Central memory CD8-positive, alpha-beta T cell (primary cell): Measurements from ENCODE around the gene NEGR1.

Experiments
- ATAC-seq: fragments of 150-1000 bp; cut with Tn5 transposase; replicated peaks from 2 replicates; pipeline ENCODE4 v1.10.0; 2022; ENCODE audit warnings: mild to moderate bottlenecking, moderate FRiP score, moderate number of reproducible peaks; ENCODE audit not compliant: poor library complexity, severe bottlenecking; ENCODE audit errors: extremely low read depth
- DNase-seq, 2 donors: peaks; one replicate each; pipeline ENCODE4 v3.0.0; 2021; ENCODE audit warnings: low spot score in 2 of 2
- H3K27ac Mint-ChIP-seq: one replicate; pipeline ENCODE4 v1.8.0; 2022; ENCODE audit warnings: low read depth, mild to moderate bottlenecking, moderate library complexity, mixed read lengths
- H3K27me3 Mint-ChIP-seq: one replicate; pipeline ENCODE4 v1.8.0; 2022; ENCODE audit warnings: mixed read lengths
- H3K36me3 Mint-ChIP-seq: one replicate; pipeline ENCODE4 v1.8.0; 2022; ENCODE audit warnings: mild to moderate bottlenecking, moderate library complexity, mixed read lengths; ENCODE audit not compliant: insufficient read depth
- H3K4me1 Mint-ChIP-seq: one replicate; pipeline ENCODE4 v1.8.0; 2022; ENCODE audit warnings: mixed read lengths
- H3K4me3 Mint-ChIP-seq: one replicate; pipeline ENCODE4 v1.8.0; 2022; ENCODE audit warnings: mild to moderate bottlenecking, moderate library complexity, mixed read lengths
- H3K9me3 Mint-ChIP-seq: one replicate; pipeline ENCODE4 v1.8.0; 2022; ENCODE audit warnings: mixed read lengths

NEGR1 gene

GRCh38 chr1:71390518-71390917 is 891.8 kb downstream of the NEGR1 start:
- no peak overlapping the region for H3K27ac Mint-ChIP-seq
- no peak overlapping the region for H3K4me3 Mint-ChIP-seq
- no peaks in the 10 kb centered on the region for H3K4me1 Mint-ChIP-seq
- peaks cover 45% of the 10 kb centered on the region for H3K9me3 Mint-ChIP-seq
- no peak for ATAC-seq
- no peaks in the 10 kb centered on the region for H3K27me3 Mint-ChIP-seq
- H3K36me3 Mint-ChIP-seq = no peaks in the 10 kb centered on the region
- DNase-seq = no peak

GRCh38 chr1:71377886-71378285 is 904.5 kb downstream of the NEGR1 start:
- no peak overlapping the region for H3K4me3 Mint-ChIP-seq
- no peaks in the 10 kb centered on the region for H3K27me3 Mint-ChIP-seq
- DNase-seq (no peak), ATAC-seq (no peak)
- H3K4me1 Mint-ChIP-seq = no peaks in the 10 kb centered on the region
- H3K36me3 Mint-ChIP-seq = peaks cover 2% of the 10 kb centered on the region
- H3K27ac Mint-ChIP-seq = no peak overlapping the region
- peaks cover 38% of the 10 kb centered on the region for H3K9me3 Mint-ChIP-seq

DNA sequence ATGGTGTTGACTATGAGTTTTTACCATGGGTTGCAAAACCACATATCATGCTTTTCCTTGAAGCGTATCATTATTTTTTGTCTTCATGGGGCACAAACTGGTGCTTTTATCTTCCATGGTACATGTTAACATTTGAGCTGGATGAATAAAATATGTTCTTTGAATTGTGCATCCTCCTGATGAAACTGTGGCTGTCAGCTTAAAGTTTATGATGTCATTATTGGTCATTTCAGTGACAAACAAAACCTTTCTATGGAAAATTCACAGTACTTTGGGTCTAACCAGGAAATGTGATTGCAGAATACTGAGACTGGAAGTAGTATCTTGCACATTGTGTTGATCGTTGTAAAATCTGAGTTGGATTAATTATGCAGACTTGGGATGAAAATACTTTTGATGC is 909.8 kb downstream of the NEGR1 start:
- Mint-ChIP-seq H3K27me3 (no peaks in the 10 kb centered on the region), H3K9me3 (peaks cover 12% of the 10 kb centered on the region), H3K4me1 (no peaks in the 10 kb centered on the region), H3K36me3 (peaks cover 2% of the 10 kb centered on the region), H3K27ac (no peak overlapping the region), H3K4me3 (no peak overlapping the region)
- DNase-seq = no peak
- ATAC-seq = no peak

DNA sequence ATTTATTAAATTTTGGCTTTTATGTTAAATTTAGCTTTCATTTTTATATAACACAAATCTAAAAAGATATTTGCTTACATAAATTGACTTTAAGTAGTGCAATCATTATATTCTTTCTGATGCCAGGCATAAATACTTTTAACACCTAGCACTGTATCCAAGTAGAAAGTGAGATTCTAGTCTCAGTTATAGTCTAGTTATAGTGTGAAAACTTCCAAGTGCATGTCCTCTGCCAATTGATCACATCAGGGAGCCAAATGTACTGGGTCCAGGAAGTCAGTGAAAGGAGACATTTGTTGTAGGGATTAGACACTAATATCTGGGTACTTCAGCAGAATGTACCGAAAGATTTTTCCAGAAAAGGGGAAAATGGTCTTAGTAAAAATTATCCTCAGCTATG is 910.8 kb downstream of the NEGR1 start:
- Mint-ChIP-seq H3K27me3 (no peaks in the 10 kb centered on the region), H3K9me3 (peaks cover 6% of the 10 kb centered on the region), H3K27ac (no peak overlapping the region), H3K36me3 (peaks cover 2% of the 10 kb centered on the region), H3K4me3 (no peak overlapping the region), H3K4me1 (no peaks in the 10 kb centered on the region)
- ATAC-seq (no peak), DNase-seq (no peak)

- Mint-ChIP-seq H3K36me3 (no peaks in the 10 kb centered on the region), H3K4me3 (no peak overlapping the region), H3K4me1 (no peaks in the 10 kb centered on the region), H3K27me3 (no peaks in the 10 kb centered on the region), H3K27ac (no peak overlapping the region), H3K9me3 (peaks cover 5% of the 10 kb centered on the region)
- no peak for ATAC-seq
- DNase-seq = no peak
These were observed 918.1 kb downstream of the NEGR1 start for GRCh38 chr1:71364236-71364635.

DNA sequence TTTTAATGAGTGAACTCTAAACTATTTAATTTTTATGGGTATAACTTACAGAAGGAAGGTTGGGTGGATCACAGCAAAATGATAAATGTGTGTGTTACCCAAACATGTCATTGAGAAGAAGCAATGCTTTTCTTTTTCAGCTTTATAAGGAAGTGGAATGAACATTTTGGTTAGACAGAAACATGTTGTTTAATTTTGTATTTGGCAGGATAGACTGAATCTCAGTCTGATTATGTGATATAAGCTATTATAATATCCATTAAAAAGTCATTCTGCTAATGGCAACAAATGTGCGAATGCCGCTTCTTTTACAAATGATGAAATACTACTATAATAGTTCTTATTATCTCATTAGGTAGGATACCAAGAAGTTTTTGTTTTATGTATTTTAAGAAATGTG is 919.6 kb downstream of the NEGR1 start:
- DNase-seq (no peak), ATAC-seq (no peak)
- Mint-ChIP-seq H3K36me3 (no peaks in the 10 kb centered on the region), H3K4me3 (no peak overlapping the region), H3K4me1 (no peaks in the 10 kb centered on the region), H3K9me3 (peaks cover 5% of the 10 kb centered on the region), H3K27me3 (no peaks in the 10 kb centered on the region), H3K27ac (no peak overlapping the region)

DNA sequence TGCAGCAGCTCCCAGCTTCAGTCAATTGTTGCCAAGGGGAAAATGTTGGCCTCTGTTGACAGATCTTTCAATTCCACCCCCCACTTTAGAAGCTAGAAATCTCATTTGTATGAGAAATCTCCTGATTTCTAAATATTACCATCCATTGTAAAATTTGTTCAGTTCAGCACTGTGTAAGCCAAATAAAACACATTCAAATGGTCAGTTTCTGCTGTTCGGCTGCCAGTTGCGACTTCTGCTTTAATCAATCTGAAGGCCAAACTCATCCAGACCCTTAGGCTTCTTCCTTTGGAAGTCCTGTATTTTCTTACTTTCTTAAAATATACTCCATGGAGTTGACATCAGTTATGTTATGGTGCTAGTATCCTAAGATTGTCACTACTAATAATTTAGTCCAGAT is 920.3 kb downstream of the NEGR1 start:
- no peak overlapping the region for H3K4me3 Mint-ChIP-seq
- H3K4me1 Mint-ChIP-seq = no peaks in the 10 kb centered on the region
- H3K36me3 Mint-ChIP-seq = no peaks in the 10 kb centered on the region
- DNase-seq = no peak
- H3K27me3 Mint-ChIP-seq = no peaks in the 10 kb centered on the region
- no peak overlapping the region for H3K27ac Mint-ChIP-seq
- ATAC-seq = no peak
- peaks cover 5% of the 10 kb centered on the region for H3K9me3 Mint-ChIP-seq

DNA sequence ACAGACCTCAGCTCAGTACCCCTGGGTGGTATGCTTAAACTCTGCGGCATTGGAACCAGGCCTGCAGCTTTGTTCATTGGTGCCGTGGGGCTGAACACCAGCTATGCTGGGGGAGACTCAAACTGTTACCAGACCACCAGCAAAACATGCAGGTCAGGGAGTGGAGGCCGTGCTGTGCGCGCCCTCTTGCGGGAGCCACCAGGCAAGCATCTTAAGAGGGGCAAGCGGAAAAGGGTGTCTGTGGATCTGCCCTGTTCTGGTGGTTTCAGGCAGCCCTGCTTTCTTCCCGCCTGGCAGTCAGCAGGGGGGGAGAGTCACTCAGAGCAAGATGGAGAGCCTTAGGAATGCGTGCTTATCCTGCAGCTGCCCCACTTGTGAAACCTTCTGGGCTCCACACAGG is 924.6 kb downstream of the NEGR1 start:
- Mint-ChIP-seq H3K27me3 (no peaks in the 10 kb centered on the region), H3K9me3 (peaks cover 24% of the 10 kb centered on the region), H3K4me1 (no peaks in the 10 kb centered on the region), H3K27ac (no peak overlapping the region), H3K36me3 (no peaks in the 10 kb centered on the region), H3K4me3 (no peak overlapping the region)
- no peak for ATAC-seq
- DNase-seq = no peak

DNA sequence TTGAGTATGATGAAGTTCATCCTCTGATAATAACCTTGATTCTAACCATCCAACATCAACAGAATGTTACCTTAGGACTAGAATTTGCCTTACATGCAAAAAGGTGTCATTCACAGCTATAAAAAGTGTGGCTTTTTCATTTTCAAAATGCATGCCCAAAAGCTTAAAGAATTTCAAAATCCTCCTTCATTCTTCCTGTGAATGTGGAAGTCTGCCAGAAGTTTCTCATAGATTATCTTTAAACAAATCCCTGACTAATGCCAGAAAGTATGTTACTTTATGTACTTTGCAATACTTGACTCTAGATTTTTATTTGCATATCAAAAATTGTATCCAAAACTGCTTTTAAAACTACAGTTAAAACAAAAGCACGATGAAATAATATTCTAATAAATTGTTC is 930.9 kb downstream of the NEGR1 start:
- H3K4me3 Mint-ChIP-seq = no peak overlapping the region
- no peaks in the 10 kb centered on the region for H3K4me1 Mint-ChIP-seq
- ATAC-seq (no peak), DNase-seq (no peak)
- no peaks in the 10 kb centered on the region for H3K36me3 Mint-ChIP-seq
- no peak overlapping the region for H3K27ac Mint-ChIP-seq
- peaks cover 12% of the 10 kb centered on the region for H3K9me3 Mint-ChIP-seq
- H3K27me3 Mint-ChIP-seq = no peaks in the 10 kb centered on the region

- Mint-ChIP-seq H3K36me3 (no peaks in the 10 kb centered on the region), H3K27ac (no peak overlapping the region), H3K4me3 (no peak overlapping the region), H3K27me3 (no peaks in the 10 kb centered on the region), H3K4me1 (no peaks in the 10 kb centered on the region), H3K9me3 (peaks cover 7% of the 10 kb centered on the region)
- ATAC-seq (no peak), DNase-seq (no peak)
These were observed 931.5 kb downstream of the NEGR1 start for GRCh38 chr1:71350805-71351204.

DNA sequence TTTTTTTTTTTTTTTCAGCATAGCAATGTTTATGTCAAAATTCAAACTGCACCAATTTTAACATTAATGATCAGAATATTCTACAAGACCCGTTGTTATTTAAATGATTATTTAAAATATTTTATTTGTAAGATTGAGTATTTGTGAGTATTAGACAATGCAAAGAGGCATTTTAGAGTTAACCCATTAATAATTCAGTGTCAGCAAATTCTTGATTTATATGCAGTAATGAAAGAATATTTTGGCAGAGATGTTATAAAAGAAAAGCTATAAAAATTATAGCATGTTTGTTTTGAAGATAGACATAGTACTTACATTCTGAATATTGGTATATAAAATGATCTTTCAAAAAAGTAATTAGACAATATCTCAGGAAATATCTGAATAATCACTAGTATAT is 932.0 kb downstream of the NEGR1 start:
- Mint-ChIP-seq H3K4me1 (no peaks in the 10 kb centered on the region), H3K4me3 (no peak overlapping the region), H3K27ac (no peak overlapping the region), H3K36me3 (no peaks in the 10 kb centered on the region), H3K27me3 (no peaks in the 10 kb centered on the region), H3K9me3 (peaks cover 2% of the 10 kb centered on the region)
- ATAC-seq (no peak), DNase-seq (no peak)
